Measurements from ENCODE around the gene FAM81B. TPM values are rescaled to one million over a fixed set of nuclear protein-coding genes. Genes with fewer than 3 reads are reported as not detected.

FAM81B gene
- polyA plus RNA-seq, 1 donor from 2014 or later: not detected

DNA sequence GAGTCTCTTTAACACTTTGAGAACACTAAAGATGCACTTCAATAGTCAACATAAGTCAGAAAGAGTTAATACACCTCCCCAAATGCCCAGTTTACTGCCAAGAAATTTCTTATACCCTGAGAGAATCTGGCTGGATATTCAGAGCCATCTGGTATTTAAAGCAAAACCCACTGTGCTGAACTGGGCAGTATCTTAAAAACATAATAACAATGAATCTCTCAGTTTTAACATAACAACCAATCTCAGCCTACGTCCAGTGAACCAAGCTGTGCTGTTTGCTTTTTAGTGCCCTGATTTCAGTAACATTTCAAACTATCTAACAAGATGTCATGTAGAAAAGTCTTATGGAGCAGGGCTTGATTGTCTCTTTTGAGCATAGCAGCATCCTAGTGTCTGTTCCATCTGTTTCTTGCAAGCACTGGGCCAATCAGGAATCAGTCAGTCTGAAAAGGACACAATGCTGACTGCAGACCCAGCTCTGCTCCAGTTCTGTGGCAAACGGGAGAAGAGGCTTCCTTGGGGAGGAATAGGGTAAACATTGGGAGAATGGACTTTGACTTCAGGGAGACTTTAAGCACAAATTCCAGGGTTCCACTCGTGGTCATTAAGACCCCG, 43.6 kb upstream of the FAM81B start:
- H3F3A ChIP-seq (ENCODE audit: insufficient read depth, low read length, poor library complexity, severe bottlenecking): no peaks in the 10 kb centered on the region
- H3K79me2 ChIP-seq (replicated peaks; ENCODE audit: insufficient read depth, low read length): no peaks in the 10 kb centered on the region
- no peaks in the 10 kb centered on the region for H3K36me3 ChIP-seq (ENCODE audit: insufficient read depth, low read length)
- H2AFZ ChIP-seq (ENCODE audit: low read depth, low read length): no peak overlapping the region
- no peaks in the 10 kb centered on the region for H3K9me3 ChIP-seq (ENCODE audit: low read length)
- H3K4me2 ChIP-seq (ENCODE audit: low read length): no peak overlapping the region
- no peak overlapping the region for H3K4me3 ChIP-seq (ENCODE audit: low read length)
- H3K9ac ChIP-seq (ENCODE audit: low read length): no peak overlapping the region
- TF ChIP-seq EZH2 (IDR thresholded peaks at IDR 0.05; ENCODE audit: borderline replicate concordance, insufficient read depth, low read length, poor library complexity, severe bottlenecking) (no peak), MXI1 (conservative IDR thresholded peaks at IDR 0.05; ENCODE audit: poor library complexity, severe bottlenecking) (no peak), EP300 (conservative IDR thresholded peaks at IDR 0.05; ENCODE audit: poor library complexity, severe bottlenecking) (no peak), CTCF (IDR thresholded peaks at IDR 0.05; ENCODE audit: poor library complexity, severe bottlenecking) (no peak), REST (IDR thresholded peaks at IDR 0.05; ENCODE audit: borderline replicate concordance) (no peak), TAF1 (IDR thresholded peaks at IDR 0.05; ENCODE audit: low read depth) (no peak), SMC3 (conservative IDR thresholded peaks at IDR 0.05; ENCODE audit: poor library complexity) (no peak)
- H4K20me1 ChIP-seq (ENCODE audit: insufficient read depth): no peaks in the 10 kb centered on the region
- no peak overlapping the region for H3K27ac ChIP-seq (ENCODE audit: low read length)
- no peaks in the 10 kb centered on the region for H3K9me2 ChIP-seq (ENCODE audit: insufficient read depth, low read length)
- H3K27me3 ChIP-seq (ENCODE audit: insufficient read depth, low read depth, low read length): no peaks in the 10 kb centered on the region

- no peaks in the 10 kb centered on the region for H3K36me3 ChIP-seq (ENCODE audit: insufficient read depth, low read length)
- H2AFZ ChIP-seq (ENCODE audit: low read depth, low read length): no peak overlapping the region
Observed at GRCh38 chr5:95350631-95351030, 40.5 kb upstream of the FAM81B start.

More at GRCh38 chr5:95350631-95351030, 40.5 kb upstream of the FAM81B start:
- no peaks in the 10 kb centered on the region for H3F3A ChIP-seq (ENCODE audit: insufficient read depth, low read length, poor library complexity, severe bottlenecking)
- H3K4me3 ChIP-seq (ENCODE audit: low read length): no peak overlapping the region
- no peaks in the 10 kb centered on the region for H3K9me3 ChIP-seq (ENCODE audit: low read length)
- no peaks in the 10 kb centered on the region for H4K20me1 ChIP-seq (ENCODE audit: insufficient read depth)
- no peaks in the 10 kb centered on the region for H3K27me3 ChIP-seq (ENCODE audit: insufficient read depth, low read depth, low read length)
- H3K4me2 ChIP-seq (ENCODE audit: low read length): no peak overlapping the region
- H3K27ac ChIP-seq (ENCODE audit: low read length): no peak overlapping the region
- no peak for TF ChIP-seq CTCF (IDR thresholded peaks at IDR 0.05; ENCODE audit: poor library complexity, severe bottlenecking)
- no peak for TF ChIP-seq EZH2 (IDR thresholded peaks at IDR 0.05; ENCODE audit: borderline replicate concordance, insufficient read depth, low read length, poor library complexity, severe bottlenecking)
- TF ChIP-seq SMC3 (conservative IDR thresholded peaks at IDR 0.05; ENCODE audit: poor library complexity): no peak
- TF ChIP-seq EP300 (conservative IDR thresholded peaks at IDR 0.05; ENCODE audit: poor library complexity, severe bottlenecking): no peak
- TF ChIP-seq REST (IDR thresholded peaks at IDR 0.05; ENCODE audit: borderline replicate concordance): no peak
- no peak for TF ChIP-seq TAF1 (IDR thresholded peaks at IDR 0.05; ENCODE audit: low read depth)
- no peak for TF ChIP-seq POLR2AphosphoS5 (IDR thresholded peaks at IDR 0.05)
- TF ChIP-seq MXI1 (conservative IDR thresholded peaks at IDR 0.05; ENCODE audit: poor library complexity, severe bottlenecking): no peak
- no peak for TF ChIP-seq RAD21 (conservative IDR thresholded peaks at IDR 0.05)
- H3K79me2 ChIP-seq (replicated peaks; ENCODE audit: insufficient read depth, low read length): no peaks in the 10 kb centered on the region
- no peaks in the 10 kb centered on the region for H3K9me2 ChIP-seq (ENCODE audit: insufficient read depth, low read length)
- H3K9ac ChIP-seq (ENCODE audit: low read length): no peak overlapping the region
